Testis (tissue), 2 donors: Measurements from ENCODE around the gene RANBP17.

ENCODE experiments used
- POLR2A ChIP-seq: fragments of 450-650 bp; IDR thresholded peaks from one replicate; pipeline ENCODE4 v1.6.1; 2017; ENCODE audit warnings: antibody characterized with exemption, mild to moderate bottlenecking, moderate library complexity
- TF ChIP-seq, protein P1 (sequence below), 3 experiments: fragments of 450-650 bp in 2 of 3; fragments of 200-600 bp in 1 of 3; sonication (generic) in 1 of 3; IDR thresholded peaks; one replicate each; pipeline ENCODE4 v1.5.1; 2016 to 2019; ENCODE audit warnings: antibody characterized with exemption in 3 of 3, mild to moderate bottlenecking in 2 of 3, moderate library complexity in 1 of 3

DNA sequence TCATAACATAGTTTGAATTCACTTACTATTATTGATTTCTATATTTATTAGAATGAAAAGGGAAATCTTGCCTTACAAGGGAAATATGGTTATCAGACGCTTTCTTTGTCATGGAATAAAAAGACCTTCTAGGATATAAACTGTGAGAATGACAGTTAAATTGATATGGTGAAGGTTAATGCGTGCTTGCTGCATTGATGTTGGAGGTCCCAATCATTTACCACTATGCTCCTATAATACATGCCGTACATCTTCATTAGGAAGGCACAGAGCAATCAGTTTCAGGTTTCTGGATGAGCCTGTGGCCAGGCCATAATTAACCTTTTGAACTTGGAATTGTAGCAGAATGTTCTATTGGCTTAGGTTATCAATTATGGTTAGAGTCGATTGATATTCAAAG lies 245.9 kb downstream of the RANBP17 start:
- TF ChIP-seq, protein P1, sequence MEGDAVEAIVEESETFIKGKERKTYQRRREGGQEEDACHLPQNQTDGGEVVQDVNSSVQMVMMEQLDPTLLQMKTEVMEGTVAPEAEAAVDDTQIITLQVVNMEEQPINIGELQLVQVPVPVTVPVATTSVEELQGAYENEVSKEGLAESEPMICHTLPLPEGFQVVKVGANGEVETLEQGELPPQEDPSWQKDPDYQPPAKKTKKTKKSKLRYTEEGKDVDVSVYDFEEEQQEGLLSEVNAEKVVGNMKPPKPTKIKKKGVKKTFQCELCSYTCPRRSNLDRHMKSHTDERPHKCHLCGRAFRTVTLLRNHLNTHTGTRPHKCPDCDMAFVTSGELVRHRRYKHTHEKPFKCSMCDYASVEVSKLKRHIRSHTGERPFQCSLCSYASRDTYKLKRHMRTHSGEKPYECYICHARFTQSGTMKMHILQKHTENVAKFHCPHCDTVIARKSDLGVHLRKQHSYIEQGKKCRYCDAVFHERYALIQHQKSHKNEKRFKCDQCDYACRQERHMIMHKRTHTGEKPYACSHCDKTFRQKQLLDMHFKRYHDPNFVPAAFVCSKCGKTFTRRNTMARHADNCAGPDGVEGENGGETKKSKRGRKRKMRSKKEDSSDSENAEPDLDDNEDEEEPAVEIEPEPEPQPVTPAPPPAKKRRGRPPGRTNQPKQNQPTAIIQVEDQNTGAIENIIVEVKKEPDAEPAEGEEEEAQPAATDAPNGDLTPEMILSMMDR (IDR thresholded peaks at IDR 0.05), result no peak
- no peak for TF ChIP-seq POLR2A
